ENCODE measurements around the gene GRK2.

Gene GRK2

DNA sequence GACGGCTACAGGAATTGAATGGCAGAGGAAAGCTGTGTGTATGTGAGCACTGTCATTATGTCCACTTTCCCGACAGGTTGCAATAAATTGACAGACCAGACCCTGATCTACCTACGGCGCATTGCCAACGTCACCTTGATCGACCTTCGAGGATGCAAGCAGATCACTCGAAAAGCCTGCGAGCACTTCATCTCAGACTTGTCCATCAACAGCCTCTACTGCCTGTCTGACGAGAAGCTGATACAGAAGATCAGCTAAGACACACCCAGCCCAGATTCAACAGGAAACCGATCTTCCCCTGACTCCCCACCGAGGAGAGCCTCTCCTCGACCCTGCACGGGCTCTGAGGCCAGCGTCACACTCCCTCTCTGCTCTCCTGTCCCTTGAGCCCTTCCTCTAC, 11.5 kb upstream of the GRK2 start:
- no peak for DNase-seq (ENCODE audit: low spot score)

DNA sequence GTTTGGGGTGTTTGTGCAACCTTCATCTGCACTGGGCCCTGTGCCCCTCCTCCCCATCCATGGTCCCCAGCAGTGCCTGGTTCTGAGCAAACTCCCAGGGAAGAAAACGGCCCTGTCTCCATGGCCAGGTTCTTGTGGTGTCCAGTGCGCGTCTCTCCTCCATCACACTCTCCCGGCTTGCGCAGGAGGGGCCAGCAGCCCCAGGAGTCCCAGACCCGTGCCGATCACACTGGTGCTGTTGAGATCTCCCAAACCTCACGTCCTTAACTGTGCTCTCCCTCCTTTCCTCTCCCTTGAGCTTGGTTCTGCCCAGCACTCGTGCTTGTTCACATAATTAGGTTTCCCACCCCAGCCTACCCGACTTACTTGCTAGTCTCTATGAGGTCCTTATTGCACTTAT, 10.9 kb upstream of the GRK2 start:
- no peak for DNase-seq (ENCODE audit: low spot score)

- DNase-seq (ENCODE audit: low spot score) = no peak
Measured at GRCh38 chr11:67255864-67256263, 10.4 kb upstream of the GRK2 start.

GRCh38 chr11:67256477-67257135, 9.7 kb upstream of the GRK2 start:
- no peak for DNase-seq (ENCODE audit: low spot score)

GRCh38 chr11:67260406-67260805, 5.9 kb upstream of the GRK2 start:
- no peak for DNase-seq (ENCODE audit: low spot score)

DNA sequence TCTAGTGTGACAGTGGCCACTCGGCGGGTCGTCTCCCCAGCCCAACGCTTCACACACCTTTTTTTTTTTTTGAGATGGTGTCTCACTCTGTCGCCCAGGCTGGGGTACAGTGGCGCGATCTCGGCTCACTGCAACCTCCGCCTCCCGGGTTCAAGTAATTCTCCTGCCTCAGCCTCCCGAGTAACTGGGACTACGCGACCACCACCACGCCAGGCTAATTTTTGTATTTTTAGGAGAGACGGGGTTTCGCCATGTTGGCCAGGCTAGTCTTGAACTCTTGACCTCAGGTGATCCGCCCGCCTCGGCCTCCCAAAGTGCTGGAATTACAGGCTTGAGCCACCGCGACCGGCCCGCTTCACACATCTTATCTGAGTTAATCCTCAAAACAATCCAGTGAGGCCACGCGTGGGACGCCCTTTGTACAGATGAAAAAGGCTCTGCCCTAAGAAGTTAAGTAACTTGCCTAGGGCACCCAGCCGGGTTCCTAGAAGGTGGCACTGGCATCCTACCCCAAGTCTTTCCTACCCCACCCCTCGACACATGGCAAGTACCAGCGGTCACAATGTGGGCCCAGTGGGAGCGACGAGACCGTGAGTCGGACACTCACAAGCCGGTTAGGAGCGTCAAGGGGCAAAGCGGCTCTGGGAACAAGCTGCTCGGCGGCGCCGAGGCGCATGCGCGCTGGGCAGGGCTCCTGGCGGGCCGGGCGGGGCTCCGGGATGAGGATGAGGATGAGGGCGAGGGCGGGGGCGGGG, 5.2 kb upstream of the GRK2 start:
- peak; percentile 88 for DNase-seq (ENCODE audit: low spot score)

GRCh38 chr11:67261640-67261945, 4.7 kb upstream of the GRK2 start:
- no peak for DNase-seq (ENCODE audit: low spot score)

GRCh38 chr11:67261946-67262681, 4.2 kb upstream of the GRK2 start:
- DNase-seq (ENCODE audit: low spot score) = no peak

DNA sequence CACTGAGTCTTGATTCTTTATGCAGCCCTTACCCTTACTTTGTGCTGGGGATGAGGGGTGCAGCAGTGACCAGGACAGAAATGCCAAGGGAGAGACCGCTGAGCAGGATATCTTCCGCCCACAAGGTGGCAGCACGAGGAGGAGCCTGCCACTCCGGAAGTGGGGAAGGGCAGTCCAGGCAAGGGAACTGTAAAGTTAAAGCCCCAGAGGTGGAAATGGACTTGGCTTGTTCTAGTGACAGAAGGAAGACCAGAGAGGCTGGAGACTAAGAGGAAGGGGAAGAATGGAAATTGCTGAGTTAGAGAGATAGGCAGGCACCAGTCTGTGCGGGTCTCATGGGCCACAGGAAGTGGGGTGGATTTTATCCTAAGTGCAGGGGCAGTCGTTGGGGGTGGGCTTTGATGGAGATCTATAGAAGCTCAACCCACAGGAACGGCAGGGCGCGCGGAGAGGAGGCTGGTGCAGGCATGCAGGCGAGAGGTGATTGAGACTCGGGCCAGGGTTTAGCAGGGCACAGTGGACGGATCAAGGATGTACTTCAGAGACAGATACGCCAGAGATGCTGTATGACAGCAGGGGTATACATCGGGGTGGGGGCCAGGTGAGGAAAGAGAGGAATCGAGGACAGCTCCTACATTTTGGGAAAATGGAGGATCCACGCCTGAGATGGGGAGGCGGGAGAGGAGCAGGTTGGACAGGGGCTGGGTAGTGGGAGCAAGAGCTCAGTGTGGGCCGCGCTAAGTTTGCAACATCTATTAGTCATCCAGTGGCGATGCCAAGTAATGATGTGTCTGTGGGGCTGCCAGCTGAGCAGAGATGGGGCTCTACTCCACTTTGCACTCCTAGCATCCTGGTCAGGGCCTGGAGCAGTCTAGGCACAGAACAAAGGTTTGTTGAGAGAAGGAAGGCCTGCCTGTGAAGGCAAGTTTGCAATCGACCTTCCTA, 3.3 kb upstream of the GRK2 start:
- peak; percentile 92 for DNase-seq (ENCODE audit: low spot score)

DNA sequence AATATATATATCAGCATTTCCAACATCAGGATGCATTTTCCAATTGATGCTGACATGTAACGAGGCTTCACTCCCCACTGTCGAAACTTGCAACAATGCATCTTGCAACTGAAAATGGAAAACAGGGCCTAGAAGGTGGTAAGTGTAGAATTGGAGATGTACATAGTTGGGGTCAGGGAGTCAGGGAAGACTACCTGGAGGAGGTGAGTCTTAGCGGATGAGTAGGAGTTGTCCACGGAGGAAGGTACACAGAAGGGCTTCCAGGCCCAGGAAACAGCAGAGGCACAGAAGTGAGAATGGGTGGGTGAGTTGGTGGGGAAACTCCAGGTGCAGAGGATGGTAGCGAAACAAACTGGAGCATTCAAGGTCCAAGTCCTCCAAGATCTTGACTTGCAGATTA, 2.0 kb upstream of the GRK2 start:
- no peak for DNase-seq (ENCODE audit: low spot score)

DNA sequence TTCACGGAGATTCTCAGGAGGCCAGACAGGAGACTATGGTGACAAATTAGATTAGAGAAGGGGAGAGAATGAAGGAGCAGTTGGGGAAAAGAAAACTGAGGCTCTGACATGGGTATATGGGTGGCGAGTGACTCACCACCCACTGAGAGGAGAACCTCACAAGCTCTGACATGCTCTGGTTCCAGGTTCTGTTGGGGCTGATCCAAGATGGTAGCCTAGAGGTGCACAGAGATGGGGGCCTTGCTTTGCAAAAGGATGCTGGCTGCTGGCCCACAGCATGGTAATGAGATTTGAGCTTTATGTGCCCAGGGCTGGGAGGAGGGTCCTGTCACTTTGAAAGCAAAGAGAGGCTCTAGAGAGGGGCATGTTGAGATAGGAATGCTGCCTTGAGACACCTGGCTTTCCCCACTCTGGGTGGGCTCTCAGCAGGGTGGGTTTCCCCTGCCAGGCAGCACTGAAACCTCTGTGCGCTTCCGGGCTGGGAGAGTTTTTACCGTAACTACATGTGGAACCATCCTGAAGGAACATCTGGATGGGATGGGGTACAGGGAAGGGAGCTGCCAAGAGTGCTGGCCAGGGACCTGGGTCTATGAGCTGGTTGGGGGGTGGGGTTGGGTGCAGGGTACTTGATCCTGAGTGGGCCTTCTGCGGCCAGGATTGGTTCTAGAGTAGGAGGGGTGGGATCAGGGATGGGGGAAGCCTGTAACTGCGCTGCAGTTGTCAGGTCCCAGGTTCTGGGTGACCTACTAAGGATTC, 1.2 kb upstream of the GRK2 start:
- no peak for DNase-seq (ENCODE audit: low spot score)

- DNase-seq (ENCODE audit: low spot score) = peak; percentile 89
Measured at GRCh38 chr11:67265633-67266448, 432 bp upstream of the GRK2 start.

GRCh38 chr11:67267188-67268080, 1.2 kb downstream of the GRK2 start:
- no peak for DNase-seq (ENCODE audit: low spot score)

DNA sequence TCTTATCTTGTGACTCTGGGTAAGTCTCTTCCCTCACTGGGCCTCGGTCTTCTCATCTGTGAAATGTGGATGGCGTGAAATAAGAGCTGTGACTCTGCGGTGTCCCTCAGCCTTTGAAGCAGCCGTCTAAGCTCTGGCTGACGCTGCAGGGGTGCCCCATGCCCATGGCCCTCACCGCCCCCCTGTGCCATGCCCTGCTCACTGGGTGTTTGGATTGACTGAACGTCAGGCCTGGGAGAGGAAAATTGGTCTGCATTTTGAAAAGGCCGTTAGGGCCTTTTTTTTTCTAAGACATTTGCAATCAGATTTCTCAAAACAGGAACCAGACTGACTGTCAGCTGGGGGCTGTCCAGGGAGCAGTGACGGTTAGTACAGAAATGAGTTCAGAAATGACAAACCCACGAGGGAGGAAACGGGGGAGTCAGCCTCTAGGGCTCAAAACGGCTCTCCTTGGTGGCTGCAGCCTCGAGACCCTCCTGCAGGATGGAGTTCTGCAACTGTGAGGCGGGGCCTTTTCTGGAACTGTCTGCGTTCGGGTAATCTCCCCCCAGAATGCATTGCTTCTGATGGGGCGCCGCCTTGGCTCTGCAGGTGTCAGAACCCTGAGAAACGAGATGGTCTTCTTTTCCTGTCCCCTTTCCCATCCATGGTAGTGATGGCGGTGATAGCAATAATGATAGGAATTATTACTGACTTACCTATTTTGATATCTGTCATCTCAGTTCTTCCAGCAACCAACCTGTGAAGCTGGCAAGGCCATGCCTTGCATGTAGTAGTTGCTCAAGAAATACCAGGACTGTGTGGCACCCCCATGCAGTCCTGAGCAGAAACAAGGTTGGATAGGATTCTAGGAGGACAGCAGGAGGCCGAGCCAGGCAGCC, 2.0 kb downstream of the GRK2 start:
- DNase-seq (ENCODE audit: low spot score) = no peak

DNA sequence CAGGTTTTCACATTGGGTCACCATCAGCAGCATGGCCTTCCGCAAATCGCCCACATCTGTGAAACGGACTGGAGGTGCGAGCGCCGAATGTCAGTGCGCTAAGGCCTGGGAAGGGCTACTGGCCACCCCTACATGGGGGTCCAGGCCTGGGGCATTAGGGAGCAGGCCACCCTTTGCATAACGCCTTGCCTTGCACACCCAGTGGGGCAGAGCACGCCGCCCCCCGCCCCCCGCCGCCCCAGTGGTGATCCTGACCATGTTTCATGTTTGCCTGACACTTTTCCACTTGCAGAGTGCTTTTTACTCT, 2.6 kb downstream of the GRK2 start:
- no peak for DNase-seq (ENCODE audit: low spot score)

DNA sequence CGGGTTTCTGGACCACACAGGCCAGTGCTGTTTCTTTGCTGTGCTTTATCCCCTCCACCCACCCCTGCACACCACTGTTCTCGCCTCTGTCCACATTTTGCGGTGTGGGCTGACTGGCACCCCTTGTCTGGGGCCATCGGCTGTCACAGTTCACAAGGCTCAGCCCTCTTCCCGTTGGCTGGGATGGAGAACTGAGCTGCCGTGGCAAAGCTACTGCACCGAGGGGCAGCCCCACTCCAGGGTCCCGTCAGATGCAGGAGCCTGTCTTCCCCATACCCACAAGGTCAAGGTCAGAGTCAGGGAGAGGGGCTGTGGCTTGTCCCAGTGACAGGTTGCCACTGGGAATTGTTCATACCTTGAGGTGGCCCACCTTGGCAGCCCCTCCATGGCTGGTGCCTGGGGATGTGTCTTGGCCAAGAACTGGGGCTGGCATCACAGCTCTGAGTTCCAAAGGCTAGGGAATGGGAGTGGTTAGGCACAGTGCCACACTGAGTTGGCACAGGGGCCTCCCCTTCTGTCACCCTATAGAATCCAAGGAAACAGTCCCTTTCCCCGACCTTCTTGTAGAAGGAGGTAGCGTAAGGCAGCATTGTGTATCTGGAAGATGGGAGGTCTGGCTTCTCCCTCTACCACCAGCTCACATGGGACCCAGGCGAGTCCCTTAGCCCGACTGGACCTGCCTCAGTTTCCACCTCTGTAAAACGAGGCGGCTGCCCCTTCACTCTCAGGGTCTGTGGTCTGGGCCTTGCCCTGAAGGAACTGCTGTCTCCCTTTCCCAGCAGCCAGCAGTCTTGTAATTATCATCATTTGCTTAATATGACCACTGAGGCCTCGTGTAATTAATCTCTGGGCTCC, 3.4 kb downstream of the GRK2 start:
- DNase-seq (ENCODE audit: low spot score) = no peak

GRCh38 chr11:67270256-67271204, 4.3 kb downstream of the GRK2 start:
- peak; percentile 24 for DNase-seq (ENCODE audit: low spot score)
